ENCODE results near the gene TMEM144.

Gene TMEM144

DNA sequence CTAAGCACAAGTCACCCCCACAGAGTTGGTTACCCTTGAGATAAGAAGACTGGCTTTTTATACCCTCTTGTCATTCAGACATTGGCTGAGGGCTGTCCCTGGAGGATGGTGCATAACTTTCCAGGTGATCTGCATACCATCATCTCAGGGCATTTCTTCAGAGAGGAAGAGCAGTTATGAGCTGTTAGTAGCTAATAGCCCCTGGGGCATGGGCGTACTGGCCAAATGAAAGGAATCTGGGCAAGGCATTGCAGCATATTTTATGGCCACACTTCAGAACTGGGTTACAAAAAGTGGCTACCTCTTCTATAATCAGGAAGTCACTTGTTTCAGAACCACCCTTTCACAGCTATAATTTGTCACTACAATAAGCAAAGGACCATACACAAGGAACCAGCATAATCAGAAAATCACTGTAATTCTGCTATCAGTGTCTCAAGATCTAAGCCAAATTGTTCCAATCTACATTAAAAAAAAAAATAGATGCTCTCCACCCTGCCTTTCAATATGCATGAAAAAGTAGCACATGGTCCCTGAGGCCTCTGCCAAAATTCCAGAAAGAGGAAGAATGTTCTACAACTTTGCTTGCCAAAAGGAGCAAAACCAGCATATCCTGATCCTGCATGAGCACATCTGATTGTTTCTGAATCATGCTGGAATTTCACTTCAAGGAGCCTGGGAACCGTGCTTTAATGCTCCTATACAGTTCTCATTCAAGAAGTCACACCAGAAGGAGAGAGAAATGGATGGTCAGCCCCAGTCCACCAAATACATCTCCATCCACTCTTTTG lies 92.0 kb downstream of the TMEM144 start:
- Mint-ChIP-seq H3K4me3 (no peak overlapping the region), H3K9me3 (peaks cover 28% of the 10 kb centered on the region), H3K27ac (no peak overlapping the region), H3K36me3 (ENCODE audit: low read depth) (no peaks in the 10 kb centered on the region), H3K4me1 (no peaks in the 10 kb centered on the region), H3K27me3 (ENCODE audit: low read depth, poor library complexity) (no peaks in the 10 kb centered on the region)
- no peak for DNase-seq
- TF ChIP-seq, protein P1, sequence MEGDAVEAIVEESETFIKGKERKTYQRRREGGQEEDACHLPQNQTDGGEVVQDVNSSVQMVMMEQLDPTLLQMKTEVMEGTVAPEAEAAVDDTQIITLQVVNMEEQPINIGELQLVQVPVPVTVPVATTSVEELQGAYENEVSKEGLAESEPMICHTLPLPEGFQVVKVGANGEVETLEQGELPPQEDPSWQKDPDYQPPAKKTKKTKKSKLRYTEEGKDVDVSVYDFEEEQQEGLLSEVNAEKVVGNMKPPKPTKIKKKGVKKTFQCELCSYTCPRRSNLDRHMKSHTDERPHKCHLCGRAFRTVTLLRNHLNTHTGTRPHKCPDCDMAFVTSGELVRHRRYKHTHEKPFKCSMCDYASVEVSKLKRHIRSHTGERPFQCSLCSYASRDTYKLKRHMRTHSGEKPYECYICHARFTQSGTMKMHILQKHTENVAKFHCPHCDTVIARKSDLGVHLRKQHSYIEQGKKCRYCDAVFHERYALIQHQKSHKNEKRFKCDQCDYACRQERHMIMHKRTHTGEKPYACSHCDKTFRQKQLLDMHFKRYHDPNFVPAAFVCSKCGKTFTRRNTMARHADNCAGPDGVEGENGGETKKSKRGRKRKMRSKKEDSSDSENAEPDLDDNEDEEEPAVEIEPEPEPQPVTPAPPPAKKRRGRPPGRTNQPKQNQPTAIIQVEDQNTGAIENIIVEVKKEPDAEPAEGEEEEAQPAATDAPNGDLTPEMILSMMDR (IDR thresholded peaks at IDR 0.05) = no peak

DNA sequence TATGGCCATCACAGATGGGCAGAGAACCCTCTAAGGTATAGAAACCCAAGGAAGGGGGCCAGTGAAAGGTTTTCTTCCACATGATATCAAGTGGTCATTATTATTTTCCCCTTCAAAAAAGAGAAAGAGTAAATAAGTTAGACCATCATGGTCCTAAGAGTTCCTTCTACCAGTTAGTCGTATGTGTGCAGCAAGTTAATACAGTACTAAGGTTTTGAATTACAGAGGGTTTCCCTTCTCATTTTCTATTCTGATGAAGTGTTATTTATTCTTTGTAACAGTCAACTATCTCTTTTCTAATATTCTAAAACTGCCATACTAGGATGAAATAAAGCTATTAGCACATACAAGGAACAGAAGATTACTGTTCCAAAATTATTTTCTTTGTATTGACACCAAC lies 94.4 kb downstream of the TMEM144 start:
- H3K4me3 Mint-ChIP-seq = no peak overlapping the region
- TF ChIP-seq, protein P1 (IDR thresholded peaks at IDR 0.05) = no peak
- no peaks in the 10 kb centered on the region for H3K36me3 Mint-ChIP-seq (ENCODE audit: low read depth)
- peaks cover 23% of the 10 kb centered on the region for H3K9me3 Mint-ChIP-seq
- H3K4me1 Mint-ChIP-seq = no peaks in the 10 kb centered on the region
- H3K27ac Mint-ChIP-seq = no peak overlapping the region
- no peaks in the 10 kb centered on the region for H3K27me3 Mint-ChIP-seq (ENCODE audit: low read depth, poor library complexity)
- no peak for DNase-seq
